ENCODE measurements around the gene SNU13. TPM values are rescaled to one million over a fixed set of nuclear protein-coding genes. Genes with fewer than 3 reads are reported as not detected.

SNU13 gene
- total and polyA plus RNA-seq, 2 experiments from 2014 or later: 136 to 310 TPM

GRCh38 chr22:41625577-41625976 is 63.1 kb downstream of the SNU13 start:
- Histone ChIP-seq H3K9ac (no peak overlapping the region), H3K4me3 (no peak overlapping the region), H3K4me1 (ENCODE audit: insufficient read depth) (peaks cover 4% of the 10 kb centered on the region; the same call in 1 of the 2 replicates), H3K27me3 (replicated peaks; ENCODE audit: insufficient read depth) (no peaks in the 10 kb centered on the region), H4K20me1 (ENCODE audit: insufficient read depth) (0 out of 2 replicates have a peak, but pooled peaks cover 4% of the 10 kb centered on the region), H3K36me3 (ENCODE audit: low read depth) (peaks cover 60% of the 10 kb centered on the region), H3K79me2 (ENCODE audit: insufficient read depth) (peaks cover 89% of the 10 kb centered on the region), H3F3A (ENCODE audit: insufficient read depth) (peaks cover 8% of the 10 kb centered on the region; the same call in 1 of the 2 replicates), H3K4me2 (ENCODE audit: unreplicated experiment) (no peak overlapping the region), H2AFZ (no peak overlapping the region), H3K27ac (no peak overlapping the region), H3K9me3 (ENCODE audit: low read depth) (no peaks in the 10 kb centered on the region), H3K9me2 (ENCODE audit: insufficient read depth) (no peaks in the 10 kb centered on the region)
- in situ Hi-C loops (cut with MboI): no loop called here
- DNase-seq: no peak
- TF ChIP-seq EZH2phosphoT487 (IDR thresholded peaks at IDR 0.05; ENCODE audit: insufficient read depth, low read depth) (no peak), EZH2 (IDR thresholded peaks at IDR 0.05; ENCODE audit: insufficient read depth, poor library complexity, severe bottlenecking) (no peak)
- WGBS, 2 experiments (ENCODE audit: low coverage in 1 of 2, low lambda C conversion rate in 2 of 2, missing lambda C conversion rate in 2 of 2): 91 to 94% methylated on average over 7 of the region's 7 CpGs

Small RNA genes lying within 50 kb of the gene (small RNA-seq; reads per million reads assigned to genes)
- gene HMGN2P10 (ENCODE audit: low read depth, low replicate concordance): not detected
- gene RF00019 (ENCODE audit: low read depth, low replicate concordance): not detected
- gene RNU6-476P (ENCODE audit: low read depth, low replicate concordance): not detected
- not detected for gene RNU6ATAC22P (ENCODE audit: low read depth, low replicate concordance)

Other genes starting within 250 kb of the SNU13 start
- 29.0 and 35.7 TPM in 2 replicates for gene TOB2, start 242.1 kb downstream of the SNU13 start, total RNA-seq (2014; rRNA removed; shearing (Covaris generic))
- 29.6 and 31.1 TPM in 2 replicates for gene TOB2, start 242.1 kb downstream of the SNU13 start, polyA plus RNA-seq (2016; fragmentation: Nextera tagmentation; extraction: Ambion mirVana)
- gene PHF5A, start 220.2 kb downstream of the SNU13 start, total RNA-seq (2014; rRNA removed; shearing (Covaris generic)): 41.9 and 53.4 TPM in 2 replicates
- 13.1 and 13.7 TPM in 2 replicates for gene PHF5A, start 220.2 kb downstream of the SNU13 start, polyA plus RNA-seq (2016; fragmentation: Nextera tagmentation; extraction: Ambion mirVana)
- gene ACO2, start 219.8 kb downstream of the SNU13 start, total RNA-seq (2014; rRNA removed; shearing (Covaris generic)): 41.5 and 60.4 TPM in 2 replicates
- 68.1 and 68.7 TPM in 2 replicates for gene ACO2, start 219.8 kb downstream of the SNU13 start, polyA plus RNA-seq (2016; fragmentation: Nextera tagmentation; extraction: Ambion mirVana)
- 16.8 and 21.2 TPM in 2 replicates for gene POLR3H, start 144.4 kb downstream of the SNU13 start, total RNA-seq (2014; rRNA removed; shearing (Covaris generic))
- 49.6 and 52.2 TPM in 2 replicates for gene POLR3H, start 144.4 kb downstream of the SNU13 start, polyA plus RNA-seq (2016; fragmentation: Nextera tagmentation; extraction: Ambion mirVana)
- 0.38 TPM in 1 of 2 replicates, not detected in the other for gene CSDC2, start 127.9 kb downstream of the SNU13 start, total RNA-seq (2014; rRNA removed; shearing (Covaris generic))
- gene CSDC2, start 127.9 kb downstream of the SNU13 start, polyA plus RNA-seq (2016; fragmentation: Nextera tagmentation; extraction: Ambion mirVana): 0.59 and 1.1 TPM in 2 replicates
- 29.4 and 33.3 TPM in 2 replicates for gene PMM1, start 99.0 kb downstream of the SNU13 start, total RNA-seq (2014; rRNA removed; shearing (Covaris generic))
- 78.2 and 79.2 TPM in 2 replicates for gene PMM1, start 99.0 kb downstream of the SNU13 start, polyA plus RNA-seq (2016; fragmentation: Nextera tagmentation; extraction: Ambion mirVana)
- gene DESI1, start 67.8 kb downstream of the SNU13 start, total RNA-seq (2014; rRNA removed; shearing (Covaris generic)): 24.3 and 44.3 TPM in 2 replicates
- 41.9 and 42.2 TPM in 2 replicates for gene DESI1, start 67.8 kb downstream of the SNU13 start, polyA plus RNA-seq (2016; fragmentation: Nextera tagmentation; extraction: Ambion mirVana)
- 288 and 292 TPM in 2 replicates for gene XRCC6, start 67.6 kb downstream of the SNU13 start, total RNA-seq (2014; rRNA removed; shearing (Covaris generic))
- gene XRCC6, start 67.6 kb downstream of the SNU13 start, polyA plus RNA-seq (2016; fragmentation: Nextera tagmentation; extraction: Ambion mirVana): 319 and 323 TPM in 2 replicates
- 2.2 and 3.7 TPM in 2 replicates for gene MEI1, start 10.6 kb upstream of the SNU13 start, total RNA-seq (2014; rRNA removed; shearing (Covaris generic))
- gene MEI1, start 10.6 kb upstream of the SNU13 start, polyA plus RNA-seq (2016; fragmentation: Nextera tagmentation; extraction: Ambion mirVana): 5.5 and 5.9 TPM in 2 replicates
- 3.9 and 4.0 TPM in 2 replicates for gene CCDC134, start 111.8 kb upstream of the SNU13 start, total RNA-seq (2014; rRNA removed; shearing (Covaris generic))
- gene CCDC134, start 111.8 kb upstream of the SNU13 start, polyA plus RNA-seq (2016; fragmentation: Nextera tagmentation; extraction: Ambion mirVana): 4.4 and 5.3 TPM in 2 replicates
- gene SREBF2, start 144.2 kb upstream of the SNU13 start, total RNA-seq (2014; rRNA removed; shearing (Covaris generic)): 26.5 and 31.9 TPM in 2 replicates
- 23.6 and 25.0 TPM in 2 replicates for gene SREBF2, start 144.2 kb upstream of the SNU13 start, polyA plus RNA-seq (2016; fragmentation: Nextera tagmentation; extraction: Ambion mirVana)
- gene SHISA8, start 226.2 kb upstream of the SNU13 start, total RNA-seq (2014; rRNA removed; shearing (Covaris generic)): not detected in 2 replicates
- not detected in 2 replicates for gene SHISA8, start 226.2 kb upstream of the SNU13 start, polyA plus RNA-seq (2016; fragmentation: Nextera tagmentation; extraction: Ambion mirVana)
- 0.22 TPM in 1 of 2 replicates, not detected in the other for gene TNFRSF13C, start 237.9 kb upstream of the SNU13 start, total RNA-seq (2014; rRNA removed; shearing (Covaris generic))
- gene TNFRSF13C, start 237.9 kb upstream of the SNU13 start, polyA plus RNA-seq (2016; fragmentation: Nextera tagmentation; extraction: Ambion mirVana): 0.05 and 0.11 TPM in 2 replicates